GM23338 (cell line): ENCODE results near the gene KAT2B. TPM values are rescaled to one million over a fixed set of nuclear protein-coding genes. Genes with fewer than 3 reads are reported as not detected.

Experiments used
- ATAC-seq: fragments of 200-7000 bp; cut with Tn5 transposase; 3 replicates; pipeline ENCODE4 v1.9.1; 2020
- DNase-seq: peaks from one replicate; pipeline ENCODE4 v3.0.0-alpha.2; 2015; ENCODE audit warnings: low spot score
- H2AFZ ChIP-seq: fragments of 200-600 bp; sonication (generic); 2 replicates; pipeline ENCODE4 v1.8.0; 2016; ENCODE audit warnings: antibody characterized with exemption, mild to moderate bottlenecking, moderate library complexity
- H3F3A ChIP-seq: fragments of 200-600 bp; sonication (generic); replicated peaks from 2 replicates; pipeline ENCODE4 v1.8.0; 2017; ENCODE audit warnings: antibody characterized with exemption, mixed run types, low read depth
- H3K27ac ChIP-seq: fragments of 200-600 bp; sonication (generic); 2 replicates; pipeline ENCODE4 v1.6.1; 2016; ENCODE audit warnings: low read depth
- H3K27me3 ChIP-seq: fragments of 200-600 bp; sonication (generic); 2 replicates; pipeline ENCODE4 v1.8.0; 2016; ENCODE audit warnings: mild to moderate bottlenecking, mixed run types, moderate library complexity; ENCODE audit not compliant: insufficient read depth
- H3K36me3 ChIP-seq: fragments of 200-600 bp; sonication (generic); 2 replicates; pipeline ENCODE4 v1.8.0; 2016; ENCODE audit warnings: mild to moderate bottlenecking; ENCODE audit not compliant: insufficient read depth
- H3K4me1 ChIP-seq: fragments of 200-600 bp; sonication (generic); 2 replicates; pipeline ENCODE4 v1.8.0; 2016; ENCODE audit warnings: mild to moderate bottlenecking, moderate library complexity; ENCODE audit not compliant: insufficient read depth
- H3K4me2 ChIP-seq: fragments of 200-600 bp; sonication (generic); 2 replicates; pipeline ENCODE4 v1.7.1; 2017; ENCODE audit warnings: mixed run types
- H3K4me3 ChIP-seq: fragments of 200-600 bp; sonication (generic); 2 replicates; pipeline ENCODE4 v1.6.1; 2016; ENCODE audit warnings: mixed run types
- H3K79me2 ChIP-seq: fragments of 200-600 bp; sonication (generic); replicated peaks from 2 replicates; pipeline ENCODE4 v1.8.0; 2017; ENCODE audit warnings: mild to moderate bottlenecking; ENCODE audit not compliant: insufficient read depth
- H3K9me2 ChIP-seq: fragments of 200-600 bp; sonication (generic); 2 replicates; pipeline ENCODE4 v1.8.0; 2017; ENCODE audit not compliant: insufficient read depth
- H4K20me1 ChIP-seq: fragments of 200-600 bp; sonication (generic); replicated peaks from 2 replicates; pipeline ENCODE4 v1.8.0; 2017; ENCODE audit warnings: mild to moderate bottlenecking; ENCODE audit not compliant: insufficient read depth
- H3K27ac Mint-ChIP-seq: 2 replicates; pipeline ENCODE4 v1.8.0; 2020; ENCODE audit warnings: inconsistent platforms, mild to moderate bottlenecking, moderate library complexity, mixed read lengths
- H3K27me3 Mint-ChIP-seq: 3 replicates; pipeline ENCODE4 v1.8.0; 2022; ENCODE audit warnings: low read depth, mild to moderate bottlenecking, moderate library complexity, mixed read lengths, inconsistent platforms; ENCODE audit not compliant: insufficient read depth, poor library complexity
- H3K36me3 Mint-ChIP-seq: 3 replicates; pipeline ENCODE4 v1.8.0; 2021; ENCODE audit warnings: low read depth, mild to moderate bottlenecking, inconsistent platforms, moderate library complexity, mixed read lengths
- H3K4me1 Mint-ChIP-seq: 3 replicates; pipeline ENCODE4 v1.8.0; 2020; ENCODE audit warnings: mild to moderate bottlenecking, inconsistent platforms, mixed read lengths
- H3K4me3 Mint-ChIP-seq: 3 replicates; pipeline ENCODE4 v1.8.0; 2021; ENCODE audit warnings: moderate library complexity, mild to moderate bottlenecking, inconsistent platforms, mixed read lengths
- H3K9me3 Mint-ChIP-seq: 3 replicates; pipeline ENCODE4 v1.8.0; 2020; ENCODE audit warnings: moderate library complexity, mild to moderate bottlenecking, inconsistent platforms, mixed read lengths
- CTCF ChIP-seq, 2 experiments: fragments of 200-600 bp in 1 of 2; sonication (generic) in 1 of 2; conservative IDR thresholded peaks; 2 replicates each; pipeline versions ENCODE4 v1.5.1 to v1.6.1; 2016 to 2017; ENCODE audit warnings: antibody characterized with exemption in 2 of 2, low read depth in 2 of 2, mild to moderate bottlenecking in 2 of 2, moderate library complexity in 1 of 2
- REST ChIP-seq: IDR thresholded peaks from one replicate; pipeline ENCODE4 v1.6.1; 2018; ENCODE audit warnings: antibody characterized with exemption; ENCODE audit not compliant: unreplicated experiment
- polyA plus RNA-seq: library from polyadenylated mRNA; unstranded; fragments of >200 nt; fragmentation: Nextera tagmentation; extraction: Ambion mirVana; gene quantifications from 2 replicates; pipeline ENCODE4 v1.2.1, GENCODE V29; 2016
- total RNA-seq: library from RNA; depleted of rRNA; stranded (reverse); fragments of >200 nt; shearing (Covaris generic); gene quantifications from 2 replicates; pipeline ENCODE4 v1.2.3, GENCODE V29; 2014

The KAT2B gene
- total and polyA plus RNA-seq, 2 experiments from 2014 or later: 1.3 to 4.4 TPM

- no peak overlapping the region for H2AFZ ChIP-seq
Measured at GRCh38 chr3:20037255-20037996, 2.8 kb upstream of the KAT2B start.

More at GRCh38 chr3:20037255-20037996, 2.8 kb upstream of the KAT2B start:
- Histone ChIP-seq H3F3A (peaks cover 8% of the 10 kb centered on the region), H3K79me2 (no peaks in the 10 kb centered on the region), H3K9me2 (no peaks in the 10 kb centered on the region), H4K20me1 (no peaks in the 10 kb centered on the region; the same call in 1 of the 2 replicates), H3K4me1 (peaks cover 14% of the 10 kb centered on the region), H3K36me3 (no peaks in the 10 kb centered on the region), H3K4me3 (no peak overlapping the region), H3K4me2 (no peak overlapping the region), H3K27me3 (peaks cover 29% of the 10 kb centered on the region), H3K27ac (no peak overlapping the region)
- H3K4me1 Mint-ChIP-seq: peaks cover 16% of the 10 kb centered on the region
- TF ChIP-seq CTCF (conservative IDR thresholded peaks at IDR 0.05; ENCODE audit: low read depth in 2 of 2) (0 out of 4 replicates have a peak, but pooled peaks have one; percentile 4 to 9), REST (no peak)
- DNase-seq (no peak), ATAC-seq (no peak)
- no peaks in the 10 kb centered on the region; the same call in 2 of the 3 replicates for H3K9me3 Mint-ChIP-seq
- no peaks in the 10 kb centered on the region; the same call in 2 of the 3 replicates for H3K36me3 Mint-ChIP-seq
- H3K27ac Mint-ChIP-seq: no peak overlapping the region
- H3K4me3 Mint-ChIP-seq: no peak overlapping the region
- peaks cover 19% of the 10 kb centered on the region for H3K27me3 Mint-ChIP-seq
